Naive B cell (primary cell): ENCODE results near the gene BMP5. TPM values are rescaled to one million over a fixed set of nuclear protein-coding genes. Genes with fewer than 3 reads are reported as not detected.

Experiments
- ATAC-seq, 2 donors: fragments of 150-1000 bp; cut with Tn5 transposase; 2 replicates each; pipeline ENCODE4 v1.10.0; 2021; ENCODE audit warnings: low read depth in 2 of 2, mild to moderate bottlenecking in 2 of 2, moderate library complexity in 2 of 2
- DNase-seq: peaks from one replicate; pipeline ENCODE4 v3.0.0; 2022
- H3K27ac Mint-ChIP-seq, 6 donors: one replicate each; pipeline ENCODE4 v1.8.0; 2020 to 2022; ENCODE audit warnings: mild to moderate bottlenecking in 6 of 6, mixed read lengths in 6 of 6, moderate library complexity in 5 of 6, inconsistent platforms in 2 of 6
- H3K27me3 Mint-ChIP-seq, 3 donors: one replicate each; pipeline ENCODE4 v1.8.0; 2021 to 2022; ENCODE audit warnings: mixed read lengths in 3 of 3, mild to moderate bottlenecking in 1 of 3
- H3K36me3 Mint-ChIP-seq, 2 donors: one replicate each; pipeline ENCODE4 v1.8.0; 2020 to 2022; ENCODE audit warnings: mixed read lengths in 2 of 2, inconsistent platforms in 1 of 2, mild to moderate bottlenecking in 1 of 2
- H3K4me1 Mint-ChIP-seq, 3 donors: one replicate each; pipeline ENCODE4 v1.8.0; 2020 to 2022; ENCODE audit warnings: mixed read lengths in 3 of 3, inconsistent platforms in 1 of 3, mild to moderate bottlenecking in 1 of 3, moderate library complexity in 1 of 3
- H3K4me3 Mint-ChIP-seq, 8 donors: one replicate each; pipeline ENCODE4 v1.8.0; 2020 to 2022; ENCODE audit warnings: mild to moderate bottlenecking in 8 of 8, mixed read lengths in 8 of 8, moderate library complexity in 8 of 8, inconsistent platforms in 2 of 8
- H3K9me3 Mint-ChIP-seq, 7 donors: one replicate each; pipeline ENCODE4 v1.8.0; 2020 to 2022; ENCODE audit warnings: mixed read lengths in 7 of 7, mild to moderate bottlenecking in 5 of 7, inconsistent platforms in 2 of 7, moderate library complexity in 1 of 7
- polyA plus RNA-seq, 6 donors: library from polyadenylated mRNA; unstranded; fragments of 300-500 nt; fragmentation: Illumina TruSeq; gene quantifications; one replicate each; pipeline ENCODE4 v1.2.3, GENCODE V29; 2021; ENCODE audit warnings: low read depth in 6 of 6

Gene BMP5
- polyA plus RNA-seq, 6 donors from 2014 or later: not detected

DNA sequence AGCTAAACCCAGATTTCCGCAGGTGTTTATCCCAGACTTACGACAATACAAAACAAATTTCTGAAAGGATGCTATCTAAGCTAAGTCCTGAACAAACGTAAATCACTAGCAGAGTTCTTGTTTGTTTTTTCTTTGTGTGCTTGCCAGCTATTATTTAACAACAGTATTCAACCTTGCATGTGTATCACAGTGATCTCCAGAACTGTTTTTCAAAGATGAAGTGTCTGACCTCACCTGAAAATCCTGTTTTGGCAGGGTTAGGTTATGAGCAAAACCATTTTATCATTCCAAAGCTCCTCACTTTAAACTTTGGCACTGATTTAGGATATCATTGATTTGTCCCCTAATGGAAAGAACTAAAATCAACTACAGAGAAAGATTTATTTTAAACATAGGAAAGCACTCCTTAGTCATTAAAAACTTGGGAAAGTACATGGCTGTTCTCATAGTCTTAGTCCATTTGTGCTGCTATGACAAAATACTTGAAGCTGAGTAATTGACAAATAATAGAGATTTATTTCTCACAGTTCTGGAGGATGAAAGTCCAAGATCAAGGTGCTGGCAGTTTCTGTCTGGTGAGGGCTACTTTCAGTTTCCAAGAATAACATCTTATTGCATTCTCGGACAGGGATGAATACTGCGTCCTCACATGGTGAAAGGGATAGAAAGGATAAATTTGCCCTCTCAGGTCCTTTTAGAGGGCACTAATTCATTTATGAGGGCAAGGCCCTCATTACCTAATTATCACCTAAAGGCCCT lies 20.8 kb upstream of the BMP5 start:
- ATAC-seq (no peak), DNase-seq (no peak)
- peaks cover 0 to 9% (median 2%) of the 10 kb centered on the region in 7 donors for H3K9me3 Mint-ChIP-seq
- H3K4me3 Mint-ChIP-seq: no peak overlapping the region
- H3K4me1 Mint-ChIP-seq: no peaks in the 10 kb centered on the region
- no peak overlapping the region for H3K27ac Mint-ChIP-seq
- H3K27me3 Mint-ChIP-seq: no peaks in the 10 kb centered on the region
- no peaks in the 10 kb centered on the region for H3K36me3 Mint-ChIP-seq

DNA sequence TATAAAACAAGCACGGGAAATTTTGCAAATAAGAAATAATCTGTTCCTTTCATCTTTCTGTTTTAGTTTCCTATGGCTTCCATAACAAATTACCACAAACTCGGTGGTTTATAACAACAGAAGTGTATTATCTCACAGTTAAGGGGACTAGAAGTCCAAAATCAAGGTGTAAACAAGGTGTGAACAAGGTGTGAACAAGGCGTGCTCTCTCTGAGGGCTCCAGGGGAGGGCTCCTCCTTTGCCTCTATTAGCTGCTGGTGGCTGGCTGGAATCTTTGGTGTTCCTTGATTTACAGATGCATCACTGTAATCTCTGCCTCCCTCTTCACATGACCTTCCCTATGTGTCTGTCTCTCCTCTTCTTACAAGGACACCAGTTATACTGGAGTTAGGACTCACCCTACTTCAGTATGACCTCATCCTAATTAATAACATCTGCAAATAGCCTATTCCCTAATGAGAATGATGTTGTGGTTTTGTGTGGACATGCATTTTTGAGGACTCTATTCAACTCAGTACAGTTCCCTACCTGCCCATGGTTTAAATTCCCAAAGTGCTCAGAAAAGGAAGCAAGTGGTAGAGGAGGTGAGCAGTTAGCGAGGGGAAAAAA lies 17.5 kb upstream of the BMP5 start:
- Mint-ChIP-seq H3K36me3 (no peaks in the 10 kb centered on the region), H3K9me3 (peaks cover 0 to 9% (median 2%) of the 10 kb centered on the region in 7 donors), H3K4me3 (no peak overlapping the region), H3K27me3 (no peaks in the 10 kb centered on the region), H3K27ac (no peak overlapping the region), H3K4me1 (no peaks in the 10 kb centered on the region)
- no peak for DNase-seq
- ATAC-seq: no peak

DNA sequence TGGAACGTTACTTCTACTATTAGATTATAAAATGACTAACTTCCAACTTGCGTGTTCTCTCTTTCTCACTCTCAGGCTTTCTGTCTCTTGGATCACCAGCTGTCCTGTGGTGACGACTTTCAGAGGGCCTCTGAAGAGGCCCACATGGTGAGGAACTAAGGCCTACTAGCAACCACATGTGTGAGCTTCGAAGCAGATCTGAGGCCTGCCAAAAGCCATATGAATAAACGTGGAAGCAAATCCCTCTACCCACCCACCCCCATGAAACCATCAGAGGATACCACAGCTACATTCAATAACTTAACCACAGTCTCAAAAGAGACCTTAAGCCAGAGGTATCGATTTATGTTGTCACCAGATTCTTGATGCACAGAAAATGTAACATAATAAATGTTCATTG lies 13.5 kb upstream of the BMP5 start:
- no peak for ATAC-seq
- Mint-ChIP-seq H3K27me3 (no peaks in the 10 kb centered on the region), H3K9me3 (peaks cover 0 to 5% (median 2%) of the 10 kb centered on the region in 7 donors), H3K4me1 (no peaks in the 10 kb centered on the region), H3K27ac (no peak overlapping the region), H3K4me3 (no peak overlapping the region), H3K36me3 (no peaks in the 10 kb centered on the region)
- no peak for DNase-seq

DNA sequence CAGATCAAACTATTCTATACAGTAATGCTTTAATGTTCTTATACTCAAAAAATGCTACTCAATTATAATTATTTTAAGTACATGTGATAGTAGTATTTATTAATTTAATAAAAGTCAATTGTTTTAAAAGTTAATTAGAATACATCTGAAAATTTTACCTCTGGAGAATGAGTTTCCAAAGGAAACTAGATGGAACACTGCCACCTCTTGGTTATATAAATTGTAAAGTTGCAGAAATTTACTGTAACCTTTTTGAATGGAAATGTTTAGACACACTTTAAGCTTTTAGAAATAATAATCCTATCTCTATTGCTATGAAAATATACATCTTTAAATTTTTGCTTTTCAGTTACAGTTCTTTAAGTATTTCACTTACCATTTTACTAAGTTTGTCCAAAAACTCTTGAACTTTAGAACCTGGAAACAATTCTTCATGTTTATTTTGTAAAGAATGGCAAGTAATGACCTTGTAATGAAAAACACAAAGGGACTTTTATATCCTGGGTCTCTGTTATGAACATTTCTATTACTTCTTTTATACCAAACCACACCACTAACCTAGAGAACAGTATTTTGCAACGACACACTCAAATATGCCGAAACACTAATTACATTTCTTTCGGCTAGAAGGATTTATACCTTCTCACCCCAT lies 10.9 kb upstream of the BMP5 start:
- Mint-ChIP-seq H3K27me3 (no peaks in the 10 kb centered on the region), H3K4me1 (no peaks in the 10 kb centered on the region), H3K27ac (no peak overlapping the region), H3K9me3 (peaks cover 0 to 5% (median under 1%) of the 10 kb centered on the region in 7 donors), H3K4me3 (no peak overlapping the region), H3K36me3 (no peaks in the 10 kb centered on the region)
- no peak for DNase-seq
- ATAC-seq: no peak

DNA sequence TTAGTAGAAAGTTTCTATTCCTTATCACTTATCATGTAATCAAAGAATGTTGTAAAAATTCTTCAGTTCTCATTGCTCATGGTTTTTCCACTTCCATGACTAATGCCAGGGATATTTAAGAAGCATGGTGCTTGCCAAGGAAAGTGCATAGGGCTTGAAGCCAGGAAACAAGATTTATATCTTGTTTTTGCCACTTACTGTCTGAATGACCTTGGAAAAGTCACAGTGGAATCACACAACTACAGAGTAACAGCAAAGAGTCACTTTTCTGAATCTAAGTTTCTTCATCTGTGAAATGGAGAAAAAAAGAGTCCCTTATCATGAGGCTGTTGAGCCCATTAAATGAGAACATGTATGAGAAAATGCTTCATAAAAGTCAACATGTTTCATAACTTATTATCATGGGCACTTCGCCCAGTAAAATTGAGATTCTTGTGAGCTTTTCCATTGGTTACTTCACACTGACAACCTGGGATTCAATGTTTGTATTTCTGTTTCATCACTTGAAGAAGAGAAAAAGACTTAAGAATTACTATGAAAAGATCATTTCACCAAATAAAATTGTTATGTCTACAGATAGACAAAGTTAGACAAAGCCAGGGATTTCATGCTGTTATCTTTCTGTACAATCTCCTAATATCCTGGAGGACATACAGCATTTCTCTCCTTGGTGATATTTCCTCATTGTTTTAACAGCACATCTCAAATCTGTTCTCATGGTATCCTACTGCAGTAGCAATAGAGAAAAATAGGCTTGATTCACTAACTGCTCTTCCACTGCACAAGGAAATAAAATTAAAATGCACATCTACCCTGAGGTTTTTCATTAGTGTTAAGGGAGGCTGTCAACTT lies 7.6 kb upstream of the BMP5 start:
- no peak overlapping the region for H3K27ac Mint-ChIP-seq

DNA sequence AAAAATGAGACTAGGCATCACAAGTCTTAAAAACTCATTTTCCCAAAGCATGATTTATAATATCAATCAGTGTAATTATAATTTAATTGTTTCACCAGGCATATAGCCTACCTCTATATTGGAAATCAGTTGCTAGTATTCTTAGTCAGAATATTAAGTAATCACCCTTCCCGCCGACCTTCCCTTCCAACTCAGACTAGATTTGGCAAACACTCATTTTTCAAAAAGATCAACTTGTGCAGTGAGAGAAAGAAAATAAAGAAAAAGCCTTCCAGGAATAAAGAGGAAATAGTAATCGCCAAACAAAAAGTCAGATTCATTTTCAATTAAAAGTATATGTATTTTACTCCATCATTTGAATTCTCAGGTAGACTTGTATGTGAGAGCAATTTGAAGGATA lies 1.9 kb upstream of the BMP5 start:
- Mint-ChIP-seq H3K36me3 (no peaks in the 10 kb centered on the region), H3K27me3 (no peaks in the 10 kb centered on the region), H3K4me1 (no peaks in the 10 kb centered on the region), H3K27ac (no peak overlapping the region), H3K4me3 (no peak overlapping the region), H3K9me3 (peaks cover 0 to 3% (median 0%) of the 10 kb centered on the region in 7 donors)
- DNase-seq (no peak), ATAC-seq (no peak)

More for the DNA sequence above, 7.6 kb upstream of the BMP5 start:
- no peaks in the 10 kb centered on the region for H3K4me1 Mint-ChIP-seq
- H3K9me3 Mint-ChIP-seq: peaks cover 0 to 2% (median 0%) of the 10 kb centered on the region in 7 donors
- DNase-seq: no peak
- H3K4me3 Mint-ChIP-seq: no peak overlapping the region
- H3K27me3 Mint-ChIP-seq: no peaks in the 10 kb centered on the region
- H3K36me3 Mint-ChIP-seq: no peaks in the 10 kb centered on the region
- no peak for ATAC-seq

DNA sequence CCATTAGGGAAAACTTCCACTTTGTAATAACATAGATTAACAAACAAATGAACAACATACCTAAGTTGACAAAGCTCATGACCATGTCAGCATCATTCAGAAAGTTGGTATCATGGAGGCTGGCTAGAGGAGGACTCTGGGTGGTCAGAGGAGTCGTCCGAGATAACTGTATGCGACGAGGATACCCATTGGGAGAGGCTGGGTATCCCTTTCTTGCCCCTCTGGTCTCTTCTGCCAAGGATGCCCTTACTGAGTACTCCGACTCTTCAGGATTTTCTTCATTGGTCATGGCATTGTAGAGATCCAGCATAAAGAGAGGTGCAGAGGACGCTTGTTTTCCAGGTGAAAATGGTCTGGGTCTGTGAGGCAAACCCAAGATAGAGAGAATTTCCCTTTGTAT lies 1.1 kb downstream of the BMP5 start:
- Mint-ChIP-seq H3K27me3 (no peaks in the 10 kb centered on the region), H3K4me3 (no peak overlapping the region), H3K27ac (no peak overlapping the region), H3K36me3 (no peaks in the 10 kb centered on the region), H3K9me3 (peaks cover 0 to 5% (median 0%) of the 10 kb centered on the region in 7 donors), H3K4me1 (no peaks in the 10 kb centered on the region)
- no peak for ATAC-seq
- DNase-seq: no peak

DNA sequence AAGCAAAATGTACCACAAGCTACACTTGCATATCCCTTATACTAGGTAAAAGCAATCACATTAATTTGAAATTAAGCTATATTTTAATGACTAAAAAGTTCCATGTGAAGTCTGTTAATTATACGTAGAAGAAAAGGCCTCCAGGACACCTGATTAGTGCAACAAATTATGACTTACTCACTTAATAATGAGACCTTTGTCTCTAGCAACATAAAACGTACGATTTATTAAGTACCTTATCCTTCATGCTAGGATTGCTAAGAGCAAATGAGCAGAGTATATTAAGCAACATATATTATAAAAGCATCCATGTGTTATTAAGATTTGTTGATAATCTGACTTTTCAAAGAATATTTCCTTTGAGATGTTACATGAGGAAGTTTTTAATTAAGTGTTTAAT lies 2.5 kb downstream of the BMP5 start:
- no peak overlapping the region for H3K27ac Mint-ChIP-seq
- no peaks in the 10 kb centered on the region for H3K36me3 Mint-ChIP-seq
- DNase-seq (no peak), ATAC-seq (no peak)
- H3K4me1 Mint-ChIP-seq: no peaks in the 10 kb centered on the region
- H3K4me3 Mint-ChIP-seq: no peak overlapping the region
- H3K9me3 Mint-ChIP-seq: peaks cover 0 to 7% (median 0%) of the 10 kb centered on the region in 7 donors
- H3K27me3 Mint-ChIP-seq: no peaks in the 10 kb centered on the region

DNA sequence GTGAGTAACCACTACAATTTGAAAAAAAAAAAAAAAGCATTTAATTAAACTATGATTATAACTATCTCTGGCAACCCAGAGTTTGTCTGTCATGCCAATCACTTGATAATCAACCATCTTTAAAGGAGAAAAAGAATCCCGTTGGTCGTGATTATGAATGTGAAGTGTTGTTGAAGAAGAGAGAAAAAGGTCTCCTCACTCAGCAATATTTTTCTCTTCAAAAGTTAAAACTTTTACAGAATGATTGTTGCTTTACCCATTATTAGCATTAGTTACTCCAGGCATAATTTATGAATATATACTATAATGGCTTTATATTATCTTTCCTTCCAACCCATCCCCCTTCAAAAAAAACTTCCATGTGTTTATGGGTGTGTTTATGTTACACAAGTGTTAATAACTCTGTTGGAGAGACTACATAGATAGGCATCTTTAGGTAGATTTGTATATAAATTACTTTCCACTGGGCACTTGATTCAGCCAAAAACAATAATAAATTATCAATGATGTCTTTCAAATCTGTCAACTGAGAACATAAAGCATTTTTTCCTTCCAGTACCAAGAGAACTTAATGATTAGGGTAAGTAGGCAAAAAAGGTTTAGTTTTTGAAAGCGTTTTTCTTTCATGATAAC lies 5.1 kb downstream of the BMP5 start:
- Mint-ChIP-seq H3K4me3 (no peak overlapping the region), H3K4me1 (no peaks in the 10 kb centered on the region), H3K36me3 (no peaks in the 10 kb centered on the region), H3K27me3 (no peaks in the 10 kb centered on the region), H3K9me3 (peaks cover 0 to 6% (median 0%) of the 10 kb centered on the region in 7 donors), H3K27ac (no peak overlapping the region)
- no peak for DNase-seq
- no peak for ATAC-seq

DNA sequence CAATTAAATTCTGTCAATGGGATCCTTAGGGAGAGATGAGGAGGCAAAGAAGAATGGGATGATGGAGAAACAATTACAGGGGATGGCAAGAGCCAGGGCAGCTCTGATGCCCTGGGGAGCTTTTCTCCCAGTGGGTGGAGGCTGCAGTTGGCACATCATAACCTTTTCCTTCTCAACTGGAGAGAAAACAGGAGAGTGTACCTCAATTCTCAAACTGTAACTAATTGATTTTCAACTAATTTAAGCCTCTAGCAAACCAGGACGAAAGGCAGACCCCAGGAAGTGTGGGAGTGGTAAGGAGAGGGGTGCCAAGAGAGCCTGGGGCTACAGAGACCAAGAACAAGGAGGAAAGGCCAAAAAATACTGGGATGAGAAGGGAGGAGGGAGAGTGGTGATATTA lies 5.7 kb downstream of the BMP5 start:
- no peaks in the 10 kb centered on the region for H3K4me1 Mint-ChIP-seq
- H3K27me3 Mint-ChIP-seq: no peaks in the 10 kb centered on the region
- peak overlapping the region in 1 of 6 donors; percentile 82 for H3K27ac Mint-ChIP-seq
- H3K36me3 Mint-ChIP-seq: no peaks in the 10 kb centered on the region
- DNase-seq (no peak), ATAC-seq (no peak)
- no peak overlapping the region for H3K4me3 Mint-ChIP-seq
- peaks cover 0 to 6% (median 0%) of the 10 kb centered on the region in 7 donors for H3K9me3 Mint-ChIP-seq

DNA sequence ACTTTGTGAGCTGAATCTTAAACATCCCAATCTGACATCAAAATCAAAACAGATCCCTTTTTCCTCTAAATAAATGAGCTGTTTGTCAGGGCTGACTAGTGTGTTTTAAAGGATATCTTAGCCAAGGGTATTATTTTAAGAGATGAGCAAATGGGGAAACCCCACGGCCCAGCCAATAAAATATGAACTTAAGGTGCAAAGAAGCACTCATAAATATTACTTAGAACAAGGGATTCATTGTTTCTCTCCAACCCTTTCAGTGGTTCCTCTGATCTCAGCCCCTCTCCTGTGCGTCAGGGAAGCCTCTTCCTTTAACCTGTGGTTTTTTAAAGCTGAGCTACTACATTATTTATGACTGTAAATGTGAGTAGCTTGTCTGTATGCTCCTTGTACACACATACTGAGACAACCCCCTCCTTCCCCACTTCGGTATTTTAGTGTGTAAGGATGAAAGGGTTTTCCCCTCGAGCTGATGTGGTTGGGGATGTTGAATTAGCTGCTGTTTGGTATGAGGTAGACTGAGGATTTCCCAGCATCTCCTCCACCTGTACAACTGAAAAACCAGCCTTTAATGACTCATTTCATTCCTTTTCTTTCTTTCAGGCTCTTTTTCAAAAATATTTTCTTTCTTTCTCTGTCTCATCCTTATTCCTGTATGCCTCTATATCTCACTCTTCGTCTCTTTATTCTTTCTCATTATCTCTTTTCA lies 6.5 kb downstream of the BMP5 start:
- Mint-ChIP-seq H3K27ac (no peak overlapping the region), H3K4me1 (no peaks in the 10 kb centered on the region), H3K9me3 (peaks cover 0 to 6% (median 0%) of the 10 kb centered on the region in 7 donors), H3K4me3 (no peak overlapping the region), H3K27me3 (no peaks in the 10 kb centered on the region), H3K36me3 (no peaks in the 10 kb centered on the region)
- no peak for ATAC-seq
- DNase-seq: no peak

DNA sequence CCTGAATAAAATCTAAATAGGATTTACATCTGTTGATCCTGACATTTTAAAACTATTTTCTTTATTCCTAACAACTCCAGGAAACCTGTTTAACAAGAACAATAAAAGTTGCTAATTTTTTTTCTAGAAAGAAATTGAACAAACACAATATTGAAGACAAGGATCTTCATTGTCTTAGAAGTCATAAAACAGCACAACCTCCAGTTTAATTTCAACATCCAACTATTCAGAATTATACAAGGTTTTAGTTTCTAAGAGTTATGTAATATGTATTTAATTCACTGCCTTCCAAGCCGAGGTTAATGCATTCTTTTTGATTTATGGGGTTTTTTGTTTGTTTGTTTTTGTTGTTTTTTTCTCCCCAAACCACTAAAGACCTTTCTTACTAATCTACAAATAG lies 7.2 kb downstream of the BMP5 start:
- Mint-ChIP-seq H3K9me3 (peaks cover 0 to 6% (median 0%) of the 10 kb centered on the region in 7 donors), H3K36me3 (no peaks in the 10 kb centered on the region), H3K27me3 (no peaks in the 10 kb centered on the region), H3K4me3 (no peak overlapping the region), H3K27ac (no peak overlapping the region), H3K4me1 (no peaks in the 10 kb centered on the region)
- DNase-seq (no peak), ATAC-seq (no peak)
